GM19099 (cell line): ENCODE data around the gene SCN4A.

Source experiments
- POLR2A ChIP-seq: IDR thresholded peaks from 3 replicates; pipeline ENCODE4 v1.6.1; 2011; ENCODE audit warnings: low read depth; ENCODE audit not compliant: insufficient read length; ENCODE audit errors: extremely low read depth

Gene SCN4A

GRCh38 chr17:63975541-63976092, 2.9 kb upstream of the SCN4A start:
- no peak for TF ChIP-seq POLR2A

- no peak for TF ChIP-seq POLR2A
Measured at GRCh38 chr17:63974594-63975192, 2.0 kb upstream of the SCN4A start.

GRCh38 chr17:63973930-63974593, 1.3 kb upstream of the SCN4A start:
- no peak for TF ChIP-seq POLR2A

- TF ChIP-seq POLR2A = no peak
Measured at GRCh38 chr17:63973247-63973646, 529 bp upstream of the SCN4A start.

GRCh38 chr17:63969278-63969677, 3.4 kb downstream of the SCN4A start:
- no peak for TF ChIP-seq POLR2A

GRCh38 chr17:63967953-63968352, 4.8 kb downstream of the SCN4A start:
- TF ChIP-seq POLR2A = no peak

GRCh38 chr17:63966646-63967264, 6.0 kb downstream of the SCN4A start:
- no peak for TF ChIP-seq POLR2A

- no peak for TF ChIP-seq POLR2A
Measured at GRCh38 chr17:63963123-63963522, 9.6 kb downstream of the SCN4A start.

GRCh38 chr17:63962298-63962744, 10.4 kb downstream of the SCN4A start:
- no peak for TF ChIP-seq POLR2A

- no peak for TF ChIP-seq POLR2A
Measured at GRCh38 chr17:63961355-63962212, 11.1 kb downstream of the SCN4A start.

GRCh38 chr17:63960430-63960829, 12.3 kb downstream of the SCN4A start:
- TF ChIP-seq POLR2A = no peak

- no peak for TF ChIP-seq POLR2A
Measured at GRCh38 chr17:63960006-63960405, 12.7 kb downstream of the SCN4A start.

- no peak for TF ChIP-seq POLR2A
Measured at GRCh38 chr17:63956296-63956920, 16.3 kb downstream of the SCN4A start.

GRCh38 chr17:63955791-63956190, 16.9 kb downstream of the SCN4A start:
- no peak for TF ChIP-seq POLR2A

- no peak for TF ChIP-seq POLR2A
Measured at GRCh38 chr17:63955232-63955631, 17.5 kb downstream of the SCN4A start.

- no peak for TF ChIP-seq POLR2A
Measured at GRCh38 chr17:63954402-63955063, 18.2 kb downstream of the SCN4A start.
